IMR-90 (cell line): ENCODE data around the gene SMU1. TPM values are rescaled to one million over a fixed set of nuclear protein-coding genes. Genes with fewer than 3 reads are reported as not detected.

Experiments used
- ATAC-seq: fragments of 200-7000 bp; cut with Tn5 transposase; 2 replicates; pipeline ENCODE4 v1.9.1; 2020; ENCODE audit warnings: low read depth, mild to moderate bottlenecking, moderate library complexity
- BruUV-seq: library from RNA; stranded (reverse); fragments of 400-500 nt; replicated peaks from 2 replicates; lab custom pipeline; 2021; lab: Mats Ljungman, UMichigan
- CTCF ChIA-PET: fragments of 300-600 bp; formaldehyde crosslinking; extraction: SDS; loops from one replicate; lab custom pipeline; 2021; ENCODE audit warnings: antibody characterized with exemption; lab: Yijun Ruan, JAX
- POLR2A ChIA-PET: fragments of 300-600 bp; sonication (Branson Sonifier 250); formaldehyde crosslinking; loops from one replicate; lab custom pipeline; 2022; ENCODE audit warnings: antibody characterized with exemption; ENCODE audit not compliant: unreplicated experiment; lab: Charles Lee
- DNase-seq: peaks from one replicate; pipeline ENCODE4 v3.0.0; 2013
- H2AFZ ChIP-seq: replicated peaks from 2 replicates; pipeline ENCODE3; 2013; ENCODE audit warnings: low read length, mild to moderate bottlenecking; ENCODE audit not compliant: poor library complexity
- H2AK5ac ChIP-seq: 2 replicates; pipeline ENCODE4 v1.6.1; 2013; ENCODE audit warnings: low read depth, low read length, inconsistent platforms
- H2AK9ac ChIP-seq: replicated peaks from 2 replicates; pipeline ENCODE3; 2013; ENCODE audit warnings: mild to moderate bottlenecking, low read depth, low read length, moderate library complexity; ENCODE audit not compliant: poor library complexity
- H2BK120ac ChIP-seq: 2 replicates; pipeline ENCODE4 v1.6.1; 2013; ENCODE audit warnings: low read depth, low read length, inconsistent platforms
- H2BK15ac ChIP-seq: 3 replicates; pipeline ENCODE4 v1.6.1; 2013; ENCODE audit warnings: low read depth, low read length, inconsistent platforms
- H2BK20ac ChIP-seq: 2 replicates; pipeline ENCODE4 v1.6.1; 2013; ENCODE audit warnings: low read depth, mild to moderate bottlenecking, inconsistent platforms, low read length, moderate library complexity
- H2BK5ac ChIP-seq: 2 replicates; pipeline ENCODE4 v1.6.1; 2013; ENCODE audit warnings: mild to moderate bottlenecking, low read depth, low read length, inconsistent platforms; ENCODE audit not compliant: poor library complexity, severe bottlenecking
- H3K14ac ChIP-seq: replicated peaks from 2 replicates; pipeline ENCODE4 v1.6.1; 2013; ENCODE audit warnings: low read depth, low read length, inconsistent platforms
- H3K18ac ChIP-seq: 2 replicates; pipeline ENCODE4 v1.6.1; 2013; ENCODE audit warnings: low read depth, low read length, control low read depth
- H3K23ac ChIP-seq: 2 replicates; pipeline ENCODE4 v1.6.1; 2013; ENCODE audit warnings: low read depth, low read length, inconsistent platforms
- H3K27ac ChIP-seq: 2 replicates; pipeline ENCODE4 v1.5.1; 2013; ENCODE audit warnings: mild to moderate bottlenecking, control low read depth, low read length; ENCODE audit not compliant: insufficient read depth
- H3K27me3 ChIP-seq: 2 replicates; pipeline ENCODE4 v1.6.1; 2013; ENCODE audit warnings: low read length; ENCODE audit not compliant: control insufficient read depth, insufficient read depth
- H3K36me3 ChIP-seq: 2 replicates; pipeline ENCODE4 v1.6.1; 2013; ENCODE audit warnings: low read length, mixed read lengths; ENCODE audit not compliant: control insufficient read depth, insufficient read depth
- H3K4ac ChIP-seq: 2 replicates; pipeline ENCODE4 v1.6.1; 2013; ENCODE audit warnings: low read depth, low read length, inconsistent platforms
- H3K4me1 ChIP-seq: 2 replicates; pipeline ENCODE4 v1.6.1; 2013; ENCODE audit warnings: low read length, mixed read lengths; ENCODE audit not compliant: control insufficient read depth, insufficient read depth
- H3K4me2 ChIP-seq: 2 replicates; pipeline ENCODE4 v1.6.1; 2013; ENCODE audit warnings: low read depth, mild to moderate bottlenecking, control low read depth, low read length, moderate library complexity
- H3K4me3 ChIP-seq: 2 replicates; pipeline ENCODE4 v1.5.1; 2013; ENCODE audit warnings: low read depth, mild to moderate bottlenecking, control low read depth, low read length, moderate library complexity; ENCODE audit not compliant: insufficient read depth
- H3K56ac ChIP-seq: 2 replicates; pipeline ENCODE4 v1.6.1; 2013; ENCODE audit warnings: low read length, inconsistent platforms; ENCODE audit not compliant: insufficient read depth; ENCODE audit errors: extremely low read depth
- H3K79me1 ChIP-seq, 2 experiments: 2 replicates each; pipeline ENCODE4 v1.6.1; 2013; ENCODE audit warnings: low read length in 2 of 2, inconsistent platforms in 1 of 2, low read depth in 1 of 2
- H3K9ac ChIP-seq: 2 replicates; pipeline ENCODE4 v1.6.1; 2013; ENCODE audit warnings: low read depth, low read length, control low read depth
- H3K9me1 ChIP-seq: 2 replicates; pipeline ENCODE4 v1.6.1; 2013; ENCODE audit warnings: low read length, inconsistent platforms; ENCODE audit not compliant: insufficient read depth
- H3K9me3 ChIP-seq: 2 replicates; pipeline ENCODE4 v1.6.1; 2013; ENCODE audit warnings: low read length; ENCODE audit not compliant: control insufficient read depth, insufficient read depth
- H4K20me1 ChIP-seq: 2 replicates; pipeline ENCODE4 v1.6.1; 2013; ENCODE audit warnings: low read length, inconsistent platforms; ENCODE audit not compliant: insufficient read depth
- H4K5ac ChIP-seq: 2 replicates; pipeline ENCODE4 v1.6.1; 2013; ENCODE audit warnings: mild to moderate bottlenecking, low read depth, low read length, control low read depth
- H4K8ac ChIP-seq, 2 experiments: 2 replicates each; pipeline ENCODE4 v1.6.1; 2013; ENCODE audit warnings: low read depth in 2 of 2, low read length in 2 of 2, control low read depth in 1 of 2, inconsistent platforms in 1 of 2
- H4K91ac ChIP-seq: 2 replicates; pipeline ENCODE4 v1.6.1; 2013; ENCODE audit warnings: low read depth, low read length, inconsistent platforms; ENCODE audit not compliant: insufficient read depth
- BHLHE40 ChIP-seq: fragments of 150-350 bp; IDR thresholded peaks from 2 replicates; pipeline ENCODE4 v1.6.1; 2016; ENCODE audit warnings: mild to moderate bottlenecking, low read depth, low read length
- CEBPB ChIP-seq: IDR thresholded peaks from 2 replicates; pipeline ENCODE4 v1.6.1; 2012; ENCODE audit warnings: low read depth, low read length, improper control_type of control experiment
- CHD1 ChIP-seq: IDR thresholded peaks from 2 replicates; pipeline ENCODE4 v1.6.1; 2012; ENCODE audit warnings: low read depth, low read length, improper control_type of control experiment
- FOS ChIP-seq: fragments of 150-350 bp; IDR thresholded peaks from 2 replicates; pipeline ENCODE4 v1.6.1; 2016; ENCODE audit warnings: low read depth, low read length
- MAFK ChIP-seq: IDR thresholded peaks from 2 replicates; pipeline ENCODE4 v1.6.1; 2012; ENCODE audit warnings: low read depth, low read length, improper control_type of control experiment
- MAZ ChIP-seq: IDR thresholded peaks from 2 replicates; pipeline ENCODE4 v1.6.1; 2012; ENCODE audit warnings: low read depth, mild to moderate bottlenecking, low read length, improper control_type of control experiment, moderate library complexity, borderline replicate concordance
- MXI1 ChIP-seq: IDR thresholded peaks from 2 replicates; pipeline ENCODE4 v1.6.1; 2012; ENCODE audit warnings: low read depth, mild to moderate bottlenecking, low read length, moderate library complexity, borderline replicate concordance
- NFE2L2 ChIP-seq: fragments of 150-350 bp; IDR thresholded peaks from 2 replicates; pipeline ENCODE4 v1.6.1; 2016; ENCODE audit warnings: low read depth, mild to moderate bottlenecking, low read length
- POLR2A ChIP-seq: IDR thresholded peaks from 2 replicates; pipeline ENCODE4 v1.6.1; 2012; ENCODE audit warnings: mild to moderate bottlenecking, low read depth, low read length
- RAD21 ChIP-seq: IDR thresholded peaks from 2 replicates; pipeline ENCODE4 v1.6.1; 2012; ENCODE audit warnings: low read length, improper control_type of control experiment
- RCOR1 ChIP-seq: IDR thresholded peaks from 2 replicates; pipeline ENCODE4 v1.6.1; 2012; ENCODE audit warnings: mild to moderate bottlenecking, low read length, improper control_type of control experiment; ENCODE audit not compliant: insufficient replicate concordance
- RFX5 ChIP-seq: IDR thresholded peaks from 2 replicates; pipeline ENCODE4 v1.8.0; 2012; ENCODE audit warnings: low read depth, mild to moderate bottlenecking, low read length, moderate library complexity
- SMC3 ChIP-seq: fragments of 150-350 bp; IDR thresholded peaks from 2 replicates; pipeline ENCODE4 v1.6.1; 2016; ENCODE audit warnings: low read depth, mild to moderate bottlenecking, antibody characterized with exemption, low read length, moderate library complexity
- USF2 ChIP-seq: fragments of 150-350 bp; IDR thresholded peaks from 2 replicates; pipeline ENCODE4 v1.6.1; 2017; ENCODE audit warnings: mild to moderate bottlenecking, antibody characterized with exemption, low read length, low read depth
- whole genome bisulfite sequencing, 2 experiments: methylation state at CpG; one replicate each; pipeline versions ENCODE4 v1.1.5 to v1.1.7; 2013; ENCODE audit warnings: missing lambda C conversion rate in 2 of 2; ENCODE audit not compliant: insufficient read length in 1 of 2; ENCODE audit errors: extremely low coverage in 2 of 2; 5-methylcytosine and 5-hydroxymethylcytosine counted together
- dilution Hi-C: fragments of 300-500 bp; cut with HindIII; formaldehyde crosslinking; loops from one replicate; pipeline ENCODE4 v1.14.3; 2018; ENCODE audit warnings: low sequenced_read_pairs; ENCODE audit not compliant: unreplicated experiment
- in situ Hi-C: fragments of 300-500 bp; cut with MboI; formaldehyde crosslinking; loops from 3 replicates; pipeline ENCODE4 v1.14.3; 2019; ENCODE audit warnings: low sequenced_read_pairs, inconsistent platforms, mixed read lengths
- intact Hi-C: fragments of 100-400 bp; cut with micrococcal nuclease; formaldehyde crosslinking; loops from 2 replicates; pipeline ENCODE4 v1.10.0; 2022
- polyA plus RNA-seq, 3 experiments: library from polyadenylated mRNA; depleted of rRNA; stranded (reverse); fragments of >200 nt; gene quantifications; 2 replicates each; pipeline ENCODE4 v1.2.3, GENCODE V29; 2012; ENCODE audit warnings: low replicate concordance in 1 of 3
- total RNA-seq: library from RNA; depleted of rRNA; stranded (reverse); fragments of >200 nt; gene quantifications from 2 replicates; pipeline ENCODE4 v1.2.3, GENCODE V29; 2012
- TF ChIP-seq, protein P1 (sequence below): fragments of 150-350 bp; IDR thresholded peaks from 2 replicates; pipeline ENCODE4 v1.6.1; 2016; ENCODE audit warnings: low read depth, mild to moderate bottlenecking, low read length, moderate library complexity, borderline replicate concordance
- TF ChIP-seq, protein P2 (sequence below): conservative IDR thresholded peaks from 2 replicates; pipeline ENCODE4 v1.5.1; 2012; ENCODE audit warnings: mild to moderate bottlenecking, low read depth, low read length, improper control_type of control experiment

The SMU1 gene
- total and polyA plus RNA-seq, 2 of the 4 experiments (the other 2 are of a cell fraction): 11.1 to 36.0 TPM

GRCh38 chr9:33099754-33100153 is 23.3 kb upstream of the SMU1 start:
- Histone ChIP-seq H3K56ac (no peak overlapping the region), H3K9me3 (no peaks in the 10 kb centered on the region), H3K14ac (no peak overlapping the region), H3K27me3 (no peaks in the 10 kb centered on the region), H2BK15ac (no peak overlapping the region), H4K8ac (no peak overlapping the region), H3K23ac (no peak overlapping the region), H2BK120ac (no peak overlapping the region), H3K27ac (no peak overlapping the region), H3K79me1 (no peaks in the 10 kb centered on the region), H3K9ac (no peak overlapping the region), H3K9me1 (peaks cover 14% of the 10 kb centered on the region), H4K91ac (no peak overlapping the region), H3K4me3 (no peak overlapping the region), H3K36me3 (no peaks in the 10 kb centered on the region), H2AK5ac (no peak overlapping the region), H2AK9ac (no peak overlapping the region), H4K5ac (no peak overlapping the region), H2BK5ac (no peak overlapping the region), H2BK20ac (no peak overlapping the region), H4K20me1 (no peaks in the 10 kb centered on the region), H2AFZ (no peak overlapping the region), H3K18ac (no peak overlapping the region), H3K4me1 (peaks cover 11% of the 10 kb centered on the region), H3K4me2 (no peak overlapping the region), H3K4ac (no peak overlapping the region)
- TF ChIP-seq RFX5 (no peak), CHD1 (no peak), RCOR1 (no peak), BHLHE40 (no peak), MXI1 (no peak), POLR2A (no peak), CEBPB (no peak), MAZ (no peak), USF2 (no peak), MAFK (no peak), SMC3 (no peak), RAD21 (no peak), FOS (no peak), NFE2L2 (no peak)
- TF ChIP-seq, protein P1, sequence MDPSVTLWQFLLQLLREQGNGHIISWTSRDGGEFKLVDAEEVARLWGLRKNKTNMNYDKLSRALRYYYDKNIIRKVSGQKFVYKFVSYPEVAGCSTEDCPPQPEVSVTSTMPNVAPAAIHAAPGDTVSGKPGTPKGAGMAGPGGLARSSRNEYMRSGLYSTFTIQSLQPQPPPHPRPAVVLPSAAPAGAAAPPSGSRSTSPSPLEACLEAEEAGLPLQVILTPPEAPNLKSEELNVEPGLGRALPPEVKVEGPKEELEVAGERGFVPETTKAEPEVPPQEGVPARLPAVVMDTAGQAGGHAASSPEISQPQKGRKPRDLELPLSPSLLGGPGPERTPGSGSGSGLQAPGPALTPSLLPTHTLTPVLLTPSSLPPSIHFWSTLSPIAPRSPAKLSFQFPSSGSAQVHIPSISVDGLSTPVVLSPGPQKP: no peak
- TF ChIP-seq, protein P2, sequence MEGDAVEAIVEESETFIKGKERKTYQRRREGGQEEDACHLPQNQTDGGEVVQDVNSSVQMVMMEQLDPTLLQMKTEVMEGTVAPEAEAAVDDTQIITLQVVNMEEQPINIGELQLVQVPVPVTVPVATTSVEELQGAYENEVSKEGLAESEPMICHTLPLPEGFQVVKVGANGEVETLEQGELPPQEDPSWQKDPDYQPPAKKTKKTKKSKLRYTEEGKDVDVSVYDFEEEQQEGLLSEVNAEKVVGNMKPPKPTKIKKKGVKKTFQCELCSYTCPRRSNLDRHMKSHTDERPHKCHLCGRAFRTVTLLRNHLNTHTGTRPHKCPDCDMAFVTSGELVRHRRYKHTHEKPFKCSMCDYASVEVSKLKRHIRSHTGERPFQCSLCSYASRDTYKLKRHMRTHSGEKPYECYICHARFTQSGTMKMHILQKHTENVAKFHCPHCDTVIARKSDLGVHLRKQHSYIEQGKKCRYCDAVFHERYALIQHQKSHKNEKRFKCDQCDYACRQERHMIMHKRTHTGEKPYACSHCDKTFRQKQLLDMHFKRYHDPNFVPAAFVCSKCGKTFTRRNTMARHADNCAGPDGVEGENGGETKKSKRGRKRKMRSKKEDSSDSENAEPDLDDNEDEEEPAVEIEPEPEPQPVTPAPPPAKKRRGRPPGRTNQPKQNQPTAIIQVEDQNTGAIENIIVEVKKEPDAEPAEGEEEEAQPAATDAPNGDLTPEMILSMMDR: no peak
- ATAC-seq (no peak), DNase-seq (no peak)
- intact Hi-C loops (no loop called here), dilution Hi-C loops (no loop called here), in situ Hi-C loops (no loop called here)
- 100% methylated on average over 1 of the region's 2 CpGs; no CpG with 5 or more reads in 1 of the 2 experiments for WGBS, 2 experiments
- BruUV-seq: no TSS peak
- ChIA-PET POLR2A (no interaction called here), CTCF (no interaction called here)
